Tracheal epithelial cell (primary cell): ENCODE results near the gene LANCL2. TPM values are rescaled to one million over a fixed set of nuclear protein-coding genes. Genes with fewer than 3 reads are reported as not detected.

Source experiments
- total RNA-seq: library from RNA; depleted of rRNA; stranded (reverse); fragments of >200 nt; gene quantifications from 2 replicates; pipeline ENCODE4 v1.2.1, GENCODE V29; 2014

The LANCL2 gene
- 8.5 and 12.8 TPM in 2 replicates for total RNA-seq

DNA sequence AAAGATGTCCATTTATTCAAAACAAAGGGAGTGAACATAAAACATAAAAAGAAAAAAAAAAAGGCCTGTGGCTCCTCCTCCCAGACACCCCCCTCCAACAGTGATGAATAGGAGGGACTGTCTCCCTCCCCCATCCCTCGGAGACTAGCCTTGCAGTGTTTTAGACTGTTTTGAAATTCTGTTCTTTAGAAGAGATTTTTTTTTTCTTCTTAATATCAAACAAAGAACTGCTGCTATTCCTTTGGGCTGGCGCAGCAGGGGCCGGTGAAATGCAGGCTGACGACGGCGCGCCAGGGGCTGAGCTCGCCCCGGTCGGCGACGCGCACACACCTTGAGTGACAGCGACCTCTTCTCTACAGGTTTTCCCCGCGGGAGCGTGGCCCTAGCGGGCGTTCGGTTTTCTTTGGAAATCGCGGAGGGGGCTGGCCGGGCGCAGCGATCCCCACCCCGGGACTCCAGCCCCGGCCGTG, at the start of gene LANCL2:
LANCL2 (plus strand) TSS at position 133 of the 470 bp plus-strand sequence. CDS start 689 bp downstream, outside the sequence.

Other genes starting within 250 kb of the LANCL2 start
- 81.0 and 81.6 TPM in 2 replicates for gene VOPP1, start 207.2 kb downstream of the LANCL2 start, total RNA-seq